ENCODE measurements around the gene ANGPT4. TPM values are rescaled to one million over a fixed set of nuclear protein-coding genes. Genes with fewer than 3 reads are reported as not detected.
"Not testable (repeated sequence)": the region's sequence is repeated elsewhere in the genome, so short reads cannot be mapped to it uniquely, and the experiment has no call there.

ANGPT4 gene
- total RNA-seq, 1 donor from 2014 or later: 0.24 TPM

GRCh38 chr20:875115-875514 lies 41.0 kb downstream of the ANGPT4 start:
- no peak for DNase-seq (ENCODE audit: low spot score)

GRCh38 chr20:873875-874607 lies 42.1 kb downstream of the ANGPT4 start:
- no peak for DNase-seq (ENCODE audit: low spot score)

- no peak for DNase-seq (ENCODE audit: low spot score)
Measured at GRCh38 chr20:872855-873520, 43.1 kb downstream of the ANGPT4 start.

GRCh38 chr20:871948-872347 lies 44.2 kb downstream of the ANGPT4 start:
- no peak for DNase-seq (ENCODE audit: low spot score)

- no peak for DNase-seq (ENCODE audit: low spot score)
Measured at GRCh38 chr20:871436-871835, 44.7 kb downstream of the ANGPT4 start.

- DNase-seq (ENCODE audit: low spot score): no peak
Measured at GRCh38 chr20:870758-871157, 45.4 kb downstream of the ANGPT4 start.

GRCh38 chr20:869606-870005 lies 46.5 kb downstream of the ANGPT4 start:
- DNase-seq (ENCODE audit: low spot score): no peak

- DNase-seq (ENCODE audit: low spot score): no peak
Measured at GRCh38 chr20:868279-868678, 47.9 kb downstream of the ANGPT4 start.

GRCh38 chr20:865440-865839 lies 50.7 kb downstream of the ANGPT4 start:
- no peak for DNase-seq (ENCODE audit: low spot score)

GRCh38 chr20:860891-861290 lies 55.2 kb downstream of the ANGPT4 start:
- no peak for DNase-seq (ENCODE audit: low spot score)

GRCh38 chr20:859751-860231 lies 56.3 kb downstream of the ANGPT4 start:
- DNase-seq (ENCODE audit: low spot score): no peak

GRCh38 chr20:858011-858410 lies 58.1 kb downstream of the ANGPT4 start:
- no peak for DNase-seq (ENCODE audit: low spot score)

GRCh38 chr20:856361-856775 lies 59.8 kb downstream of the ANGPT4 start:
- no peak for DNase-seq (ENCODE audit: low spot score)

GRCh38 chr20:855466-856360 lies 60.4 kb downstream of the ANGPT4 start:
- DNase-seq (ENCODE audit: low spot score): no peak

GRCh38 chr20:854601-855000 lies 61.5 kb downstream of the ANGPT4 start:
- DNase-seq (ENCODE audit: low spot score): no peak

- DNase-seq (ENCODE audit: low spot score): no peak
Measured at GRCh38 chr20:853406-853996, 62.6 kb downstream of the ANGPT4 start.

- DNase-seq (ENCODE audit: low spot score): not testable (repeated sequence)
Measured at GRCh38 chr20:848731-849130, 67.4 kb downstream of the ANGPT4 start.

GRCh38 chr20:848193-848592 lies 67.9 kb downstream of the ANGPT4 start:
- no peak for DNase-seq (ENCODE audit: low spot score)

GRCh38 chr20:846894-847278 lies 69.2 kb downstream of the ANGPT4 start:
- DNase-seq (ENCODE audit: low spot score): no peak

GRCh38 chr20:845941-846893 lies 69.9 kb downstream of the ANGPT4 start:
- no peak for DNase-seq (ENCODE audit: low spot score)
